HepG2 (cell line): ENCODE results near the gene GOLGB1. TPM values are rescaled to one million over a fixed set of nuclear protein-coding genes. Genes with fewer than 3 reads are reported as not detected.
A peak's percentile ranks its signal among the peaks of the same experiment; 100 is the strongest.

ENCODE experiments used
- ATAC-seq: fragments of 200-7000 bp; cut with Tn5 transposase; 3 replicates; pipeline ENCODE4 v1.9.1; 2020; ENCODE audit warnings: mild to moderate bottlenecking, moderate library complexity
- BruUV-seq: library from RNA; stranded (reverse); fragments of 400-500 nt; replicated peaks from 2 replicates; lab custom pipeline; 2021; lab: Mats Ljungman, UMichigan
- CTCF ChIA-PET: fragments of 300-600 bp; formaldehyde crosslinking; extraction: SDS; loops from one replicate; lab custom pipeline; 2021; ENCODE audit warnings: low total read pairs, inconsistent platforms, low intra/inter-chr PET ratio; lab: Yijun Ruan, JAX
- POLR2A ChIA-PET: fragments of 350-600 bp; sonication (Branson Sonifier 250); formaldehyde crosslinking; loops from one replicate; lab custom pipeline; 2020; ENCODE audit warnings: antibody characterized with exemption, inconsistent platforms; lab: Yijun Ruan, JAX
- DNase-seq: peaks from one replicate; pipeline ENCODE4 v3.0.0-alpha.2; 2015; ENCODE audit warnings: low spot score
- FAIRE-seq: peaks from 3 replicates; lab custom pipeline; 2011; peaks lifted over from hg19 to GRCh38; lab: Jason Lieb, UNC
- H2AFZ ChIP-seq: one replicate; pipeline ENCODE4 v1.6.1; 2011; ENCODE audit warnings: low read length, inconsistent platforms
- H3K27ac ChIP-seq: fragments of 300-600 bp; 3 replicates; pipeline ENCODE4 v1.8.0; 2011; ENCODE audit warnings: mixed run types, mild to moderate bottlenecking, mixed read lengths, low read length, inconsistent platforms; ENCODE audit not compliant: insufficient read depth; ENCODE audit errors: extremely low read length
- H3K27me3 ChIP-seq, 2 experiments: fragments of 200-600 bp in 1 of 2; 2 replicates in 1 of 2; 3 replicates in 1 of 2; pipeline versions ENCODE4 v1.6.0 to v1.8.0; 2011; ENCODE audit warnings: low read length in 2 of 2, mild to moderate bottlenecking in 2 of 2, moderate library complexity in 2 of 2, inconsistent platforms in 1 of 2; ENCODE audit not compliant: insufficient read depth in 2 of 2, control insufficient read depth in 1 of 2
- H3K36me3 ChIP-seq, 2 experiments: fragments of 200-600 bp in 1 of 2; replicated peaks in 1 of 2; 2 replicates in 1 of 2; 3 replicates in 1 of 2; pipeline versions ENCODE4 v1.5.1 to v1.8.0; 2011; ENCODE audit warnings: low read length in 2 of 2, inconsistent platforms in 1 of 2; ENCODE audit not compliant: insufficient read depth in 2 of 2, control insufficient read depth in 1 of 2
- H3K4me1 ChIP-seq: 2 replicates; pipeline ENCODE4 v1.5.1; 2012; ENCODE audit warnings: low read length, inconsistent platforms; ENCODE audit not compliant: insufficient read depth
- H3K4me2 ChIP-seq: 2 replicates; pipeline ENCODE4 v1.6.0; 2011; ENCODE audit warnings: low read depth, low read length, inconsistent platforms
- H3K4me3 ChIP-seq, 3 experiments: fragments of 200-600 bp in 1 of 3; sonication (generic), shearing (Covaris generic) in 1 of 3; replicated peaks in 1 of 3; 2 replicates each; pipeline ENCODE4 v1.5.1; 2011 to 2016; ENCODE audit warnings: low read length in 3 of 3, inconsistent platforms in 2 of 3, low read depth in 2 of 3, mild to moderate bottlenecking in 2 of 3, control low read depth in 1 of 3, mixed read lengths in 1 of 3; ENCODE audit not compliant: insufficient read depth in 1 of 3
- H3K79me2 ChIP-seq: one replicate; pipeline ENCODE4 v1.6.1; 2011; ENCODE audit warnings: low read length, inconsistent platforms; ENCODE audit not compliant: insufficient read depth
- H3K9ac ChIP-seq: 2 replicates; pipeline ENCODE4 v1.6.0; 2011; ENCODE audit warnings: mild to moderate bottlenecking, low read depth, low read length, inconsistent platforms; ENCODE audit not compliant: insufficient read depth
- H3K9me3 ChIP-seq: 2 replicates; pipeline ENCODE4 v1.5.1; 2012; ENCODE audit warnings: mild to moderate bottlenecking, low read length
- H4K20me1 ChIP-seq: 2 replicates; pipeline ENCODE4 v1.6.0; 2011; ENCODE audit warnings: inconsistent platforms, mild to moderate bottlenecking, low read length, moderate library complexity; ENCODE audit not compliant: insufficient read depth
- CEBPB ChIP-seq: IDR thresholded peaks from 2 replicates; pipeline ENCODE4 v1.6.1; 2011; ENCODE audit warnings: low read depth, low read length, improper control_type of control experiment, borderline replicate concordance
- MAFF ChIP-seq: IDR thresholded peaks from 2 replicates; pipeline ENCODE4 v1.6.1; 2011; ENCODE audit warnings: low read depth, low read length, improper control_type of control experiment
- MAFK ChIP-seq, 2 experiments: IDR thresholded peaks in 1 of 2; conservative IDR thresholded peaks in 1 of 2; 2 replicates each; pipeline ENCODE4 v1.6.1; 2011; ENCODE audit warnings: improper control_type of control experiment in 2 of 2, low read length in 2 of 2
- MTA3 ChIP-seq: sonication (generic); formaldehyde crosslinking; IDR thresholded peaks from 2 replicates; pipeline ENCODE4 v1.4.0; 2020; ENCODE audit warnings: missing genetic modification reagents
- NCOA1 ChIP-seq: sonication (generic); formaldehyde crosslinking; IDR thresholded peaks from 2 replicates; pipeline ENCODE4 v1.9.0; 2021; ENCODE audit warnings: missing genetic modification reagents
- NFE2L2 ChIP-seq: fragments of 150-350 bp; IDR thresholded peaks from 2 replicates; pipeline ENCODE4 v1.6.1; 2014; ENCODE audit warnings: low read length
- PAWR ChIP-seq: sonication (generic); formaldehyde crosslinking; IDR thresholded peaks from 2 replicates; pipeline ENCODE4 v1.4.0; 2020; ENCODE audit warnings: missing genetic modification reagents, mild to moderate bottlenecking, borderline replicate concordance
- WGBS: methylation state at CpG from one replicate; pipeline ENCODE4 v1.1.6; 2017; ENCODE audit warnings: low lambda C conversion rate; 5-methylcytosine and 5-hydroxymethylcytosine counted together
- in situ Hi-C: cut with HindIII; loops from 2 replicates; pipeline ENCODE4 v1.10.0; 2017; ENCODE audit warnings: low pct_unique_long_range_greater_than_20kb; ENCODE audit not compliant: extremely low pct_ligation_motif_present
- intact Hi-C: fragments of 100-400 bp; cut with micrococcal nuclease; formaldehyde crosslinking; loops from one replicate; pipeline ENCODE4 v1.10.0; 2022; ENCODE audit not compliant: unreplicated experiment
- polyA plus RNA-seq, 8 experiments: library from polyadenylated mRNA; depleted of rRNA in 3 of 8; stranded (reverse) in 7 of 8; unstranded in 1 of 8; fragments of >200 nt; fragmentation: Illumina TruSeq in 4 of 8; extraction: Trizol in 4 of 8; gene quantifications; 2 replicates each; pipeline versions ENCODE4 v1.2.1 to v1.2.3, GENCODE V29; 2011 to 2016; ENCODE audit warnings: low read depth in 4 of 8, missing spikeins in 1 of 8, mixed read lengths in 1 of 8; ENCODE audit not compliant: insufficient read depth in 1 of 8
- total RNA-seq, 5 experiments: library from RNA; depleted of rRNA; stranded (reverse); fragments of >200 nt; fragmentation: Illumina TruSeq; extraction: Trizol; gene quantifications; 2 replicates each; pipeline ENCODE4 v1.2.3, GENCODE V29; 2016; ENCODE audit warnings: low read depth in 1 of 5
- TF ChIP-seq, protein P1 (sequence below): sonication (generic); formaldehyde crosslinking; IDR thresholded peaks from 2 replicates; pipeline ENCODE4 v1.5.0; 2020; ENCODE audit warnings: mild to moderate bottlenecking, missing genetic modification reagents
- TF ChIP-seq, protein P2 (sequence below), 2 experiments: fragments of 450-650 bp in 1 of 2; sonication (generic) in 1 of 2; formaldehyde crosslinking; IDR thresholded peaks; 2 replicates each; pipeline versions ENCODE4 v1.5.0 to v1.8.0; 2020 to 2022; ENCODE audit warnings: mild to moderate bottlenecking in 1 of 2, missing genetic modification reagents in 1 of 2

GOLGB1 gene
- total and polyA plus RNA-seq, 2 of the 13 experiments (the other 11 are each of a cell fraction or from before 2014, with no cell fraction given) = 13.1 to 39.5 TPM

DNA sequence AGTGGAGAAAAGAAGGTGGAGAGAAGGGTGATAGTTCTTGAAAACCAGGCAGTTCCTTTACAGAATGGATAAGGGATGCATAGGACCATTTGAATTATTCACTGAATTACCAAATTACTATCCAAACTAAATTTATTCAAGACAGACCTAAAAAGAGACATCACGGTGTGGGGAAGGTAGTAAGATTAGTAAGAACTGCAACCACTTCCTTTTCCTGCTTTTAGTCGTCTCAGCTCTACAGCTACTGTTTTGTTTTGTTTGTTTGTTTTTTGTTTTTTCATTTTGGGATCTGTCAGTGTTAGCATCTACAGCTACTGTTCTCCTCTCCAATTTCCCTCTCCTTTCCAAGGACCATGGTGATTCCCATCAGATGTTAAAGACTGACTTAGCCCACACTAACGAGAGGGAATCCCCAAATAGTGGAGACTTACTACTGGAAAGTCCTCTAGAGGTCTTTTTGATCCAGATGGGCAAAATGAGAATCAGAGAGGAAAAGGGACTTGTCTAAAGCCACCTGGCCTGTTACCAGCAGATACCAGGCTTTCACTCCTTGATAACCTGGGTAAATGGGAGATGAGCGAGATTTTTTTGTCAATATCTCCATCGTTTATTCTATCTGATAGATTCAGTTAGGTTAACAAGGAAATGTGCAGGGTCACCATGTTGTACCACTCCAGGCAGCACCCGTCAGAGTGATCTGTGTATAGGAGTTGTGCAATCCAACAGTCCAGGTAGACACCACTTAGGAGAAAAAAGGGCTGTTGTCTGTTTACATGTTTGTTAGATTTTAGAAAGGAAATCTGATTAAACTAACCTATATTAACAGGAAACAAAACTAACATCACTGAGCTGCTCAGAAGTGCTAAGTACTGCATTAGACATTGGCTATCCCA, 94.8 kb downstream of the GOLGB1 start:
- TF ChIP-seq CEBPB (peak; percentile 72; the same call in 1 of the 2 replicates), NCOA1 (CRISPR knock-in tag) (no peak)
- TF ChIP-seq, protein P1, sequence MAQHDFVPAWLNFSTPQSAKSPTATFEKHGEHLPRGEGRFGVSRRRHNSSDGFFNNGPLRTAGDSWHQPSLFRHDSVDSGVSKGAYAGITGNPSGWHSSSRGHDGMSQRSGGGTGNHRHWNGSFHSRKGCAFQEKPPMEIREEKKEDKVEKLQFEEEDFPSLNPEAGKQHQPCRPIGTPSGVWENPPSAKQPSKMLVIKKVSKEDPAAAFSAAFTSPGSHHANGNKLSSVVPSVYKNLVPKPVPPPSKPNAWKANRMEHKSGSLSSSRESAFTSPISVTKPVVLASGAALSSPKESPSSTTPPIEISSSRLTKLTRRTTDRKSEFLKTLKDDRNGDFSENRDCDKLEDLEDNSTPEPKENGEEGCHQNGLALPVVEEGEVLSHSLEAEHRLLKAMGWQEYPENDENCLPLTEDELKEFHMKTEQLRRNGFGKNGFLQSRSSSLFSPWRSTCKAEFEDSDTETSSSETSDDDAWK (CRISPR knock-in tag) = no peak
- TF ChIP-seq, protein P2, sequence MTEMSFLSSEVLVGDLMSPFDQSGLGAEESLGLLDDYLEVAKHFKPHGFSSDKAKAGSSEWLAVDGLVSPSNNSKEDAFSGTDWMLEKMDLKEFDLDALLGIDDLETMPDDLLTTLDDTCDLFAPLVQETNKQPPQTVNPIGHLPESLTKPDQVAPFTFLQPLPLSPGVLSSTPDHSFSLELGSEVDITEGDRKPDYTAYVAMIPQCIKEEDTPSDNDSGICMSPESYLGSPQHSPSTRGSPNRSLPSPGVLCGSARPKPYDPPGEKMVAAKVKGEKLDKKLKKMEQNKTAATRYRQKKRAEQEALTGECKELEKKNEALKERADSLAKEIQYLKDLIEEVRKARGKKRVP (CRISPR knock-in tag; IDR thresholded peaks at IDR 0.05) = no peak
- Histone ChIP-seq H3K4me1 (no peaks in the 10 kb centered on the region), H3K4me2 (no peak overlapping the region), H3K36me3 (no peaks in the 10 kb centered on the region), H3K79me2 (no peaks in the 10 kb centered on the region), H4K20me1 (no peaks in the 10 kb centered on the region), H3K27me3 (no peaks in the 10 kb centered on the region), H3K9ac (no peak overlapping the region), H3K4me3 (no peak overlapping the region), H3K27ac (no peak overlapping the region), H2AFZ (no peak overlapping the region), H3K9me3 (no peaks in the 10 kb centered on the region)
- FAIRE-seq (no peak), ATAC-seq (no peak), DNase-seq (no peak)
- in situ Hi-C loops = no loop called here
- 11% methylated on average over 6 of the region's 6 CpGs for WGBS
- intact Hi-C loops = no loop called here
- ChIA-PET POLR2A (no interaction called here), CTCF (no interaction called here)
- no TSS peak for BruUV-seq

DNA sequence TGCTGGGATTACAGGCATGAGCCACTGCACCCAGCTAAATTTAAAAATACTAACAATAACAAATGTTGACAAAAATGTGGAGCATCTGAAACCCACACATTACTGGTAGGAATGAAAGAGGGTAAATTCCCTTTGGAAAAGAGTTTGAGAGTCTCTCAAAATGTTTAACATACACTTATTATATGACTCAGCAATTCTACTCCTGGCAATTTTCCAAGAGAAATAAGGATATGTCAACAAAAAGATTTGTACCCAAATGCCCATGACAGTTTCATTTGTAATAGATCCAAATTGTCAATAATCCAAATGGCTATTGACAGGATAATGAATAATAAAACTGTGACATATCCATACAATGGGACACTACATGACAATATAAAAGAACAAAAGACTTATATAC, 97.9 kb downstream of the GOLGB1 start:
- CTCF ChIA-PET = no interaction called here
- in situ Hi-C loops (no loop called here), intact Hi-C loops (no loop called here)
- no TSS peak for BruUV-seq
- Histone ChIP-seq H3K4me2 (no peak overlapping the region), H3K79me2 (no peaks in the 10 kb centered on the region), H3K27ac (no peak overlapping the region), H2AFZ (no peak overlapping the region), H3K36me3 (no peaks in the 10 kb centered on the region), H3K9ac (no peak overlapping the region), H4K20me1 (no peaks in the 10 kb centered on the region), H3K4me3 (no peak overlapping the region), H3K9me3 (no peaks in the 10 kb centered on the region), H3K4me1 (no peaks in the 10 kb centered on the region), H3K27me3 (no peaks in the 10 kb centered on the region)
- POLR2A ChIA-PET = no interaction called here
- ATAC-seq (no peak), FAIRE-seq (no peak), DNase-seq (peak; percentile 15)
- TF ChIP-seq MAFK (conservative IDR thresholded peaks at IDR 0.05 in 1 of 2, IDR thresholded peaks at IDR 0.05 in 1 of 2; ENCODE audit: low read length in 2 of 2) (peak; percentile 92 to 95), MAFF (peak; percentile 92), PAWR (CRISPR knock-in tag) (no peak), NFE2L2 (peak; percentile 94), MTA3 (no peak)
